Colonic mucosa (tissue), 4 donors: Measurements from ENCODE around the gene ATP6V1C2. TPM values are rescaled to one million over a fixed set of nuclear protein-coding genes. Genes with fewer than 3 reads are reported as not detected.

Experiments
- DNase-seq: peaks from one replicate; pipeline ENCODE4 v3.0.0-alpha.2; 2020
- H3K27ac ChIP-seq: fragments of 200-600 bp; one replicate; pipeline ENCODE4 v1.8.0; 2021
- H3K27me3 ChIP-seq: fragments of 200-600 bp; one replicate; pipeline ENCODE4 v1.8.0; 2021
- H3K36me3 ChIP-seq: fragments of 200-600 bp; one replicate; pipeline ENCODE4 v1.8.0; 2021
- H3K4me1 ChIP-seq: fragments of 200-600 bp; one replicate; pipeline ENCODE4 v1.8.0; 2021; ENCODE audit warnings: mild to moderate bottlenecking
- H3K4me3 ChIP-seq: fragments of 200-600 bp; one replicate; pipeline ENCODE4 v1.8.0; 2021
- H3K9ac ChIP-seq, 2 donors: one replicate each; pipeline ENCODE4 v1.7.0; 2013; ENCODE audit warnings: control low read depth in 2 of 2, low read depth in 2 of 2, low read length in 2 of 2
- H3K9me3 ChIP-seq: fragments of 200-600 bp; one replicate; pipeline ENCODE4 v1.8.0; 2021
- intact Hi-C: fragments of 100-400 bp; cut with DNase I; formaldehyde crosslinking; loops from one replicate; pipeline ENCODE4 v1.14.1; 2022
- total RNA-seq, 2 donors: library from RNA; stranded (reverse); fragmentation: NEBNext Ultra II Directional in 1 of 2; extraction: Animal tissue kit (Norgen Biotek cat#: 25700) in 1 of 2; gene quantifications; one replicate each; pipeline ENCODE4 v1.2.1, GENCODE V29; 2021
- TF ChIP-seq, protein P1 (sequence below): fragments of 200-600 bp; IDR thresholded peaks from one replicate; pipeline ENCODE4 v1.8.0; 2022; ENCODE audit warnings: antibody characterized with exemption, mild to moderate bottlenecking
- donor health status: healthy.
- donor health status: DM: no; HTN: no; CAD: no.
- donor health status: DM: no; HTN: no; CAD: no.

ATP6V1C2 gene, protein sequence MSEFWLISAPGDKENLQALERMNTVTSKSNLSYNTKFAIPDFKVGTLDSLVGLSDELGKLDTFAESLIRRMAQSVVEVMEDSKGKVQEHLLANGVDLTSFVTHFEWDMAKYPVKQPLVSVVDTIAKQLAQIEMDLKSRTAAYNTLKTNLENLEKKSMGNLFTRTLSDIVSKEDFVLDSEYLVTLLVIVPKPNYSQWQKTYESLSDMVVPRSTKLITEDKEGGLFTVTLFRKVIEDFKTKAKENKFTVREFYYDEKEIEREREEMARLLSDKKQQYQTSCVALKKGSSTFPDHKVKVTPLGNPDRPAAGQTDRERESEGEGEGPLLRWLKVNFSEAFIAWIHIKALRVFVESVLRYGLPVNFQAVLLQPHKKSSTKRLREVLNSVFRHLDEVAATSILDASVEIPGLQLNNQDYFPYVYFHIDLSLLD
- 1 to 10 TPM; 1.4 to 1.7 TPM for total RNA-seq

DNA sequence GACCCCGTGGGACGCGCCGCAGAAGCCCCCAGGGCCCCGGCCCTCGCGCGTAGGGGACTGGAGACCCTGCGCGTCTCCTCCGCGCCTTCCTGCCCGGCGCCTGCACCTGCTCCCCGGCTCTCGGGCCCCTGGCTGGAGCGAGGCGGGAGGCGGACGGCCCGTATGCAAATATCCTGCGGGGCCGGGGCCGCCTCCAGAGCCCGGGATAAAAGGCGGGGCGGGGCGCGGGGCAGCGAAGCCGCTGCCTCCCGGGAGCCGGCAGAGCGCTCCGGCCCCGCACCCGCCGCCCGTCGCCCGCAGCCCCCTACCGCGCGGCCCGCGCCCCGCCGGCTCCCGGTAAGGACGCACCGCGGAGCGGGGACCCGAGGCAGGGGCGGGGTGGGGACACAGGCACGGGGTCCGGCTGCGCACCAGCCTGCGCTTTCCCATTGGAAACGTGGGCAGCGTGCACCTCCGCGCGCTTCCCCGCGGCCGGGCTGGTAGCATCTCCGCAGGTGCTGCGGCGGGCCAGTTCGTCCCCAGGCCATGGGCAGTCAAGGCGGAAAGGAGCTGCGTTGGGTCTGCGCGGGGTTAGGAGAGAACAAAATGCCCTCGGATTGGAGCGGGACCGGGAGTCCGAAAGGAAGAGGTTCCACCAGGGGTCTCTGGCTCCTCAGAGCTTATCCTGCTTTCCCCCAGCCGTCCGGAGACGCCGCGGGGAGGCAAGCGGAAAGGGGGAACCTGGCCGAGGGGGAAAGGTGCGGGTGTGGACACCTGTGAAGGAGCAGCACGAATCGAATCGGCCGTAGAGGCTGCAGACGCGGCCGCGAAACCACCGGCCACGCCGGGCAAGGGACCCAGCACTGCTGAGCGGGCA is at the start of gene ATP6V1C2:
Gene ATP6V1C2 (plus strand): TSS at position 235 of the 856 bp plus-strand sequence. CDS start 1,220 bp downstream, outside the sequence.
- Histone ChIP-seq H3K9me3 (no peaks in the 10 kb centered on the region), H3K9ac (peak within 1 kb of the TSS in 1 of 2 donors; percentile 28), H3K27me3 (peaks cover 32% of the 10 kb centered on the region), H3K36me3 (no peaks in the 10 kb centered on the region), H3K4me3 (peak within 1 kb of the TSS; percentile 54), H3K4me1 (no peaks in the 10 kb centered on the region), H3K27ac (no peak within 1 kb of the TSS)
- intact Hi-C loops = no loop called here
- TF ChIP-seq, protein P1, sequence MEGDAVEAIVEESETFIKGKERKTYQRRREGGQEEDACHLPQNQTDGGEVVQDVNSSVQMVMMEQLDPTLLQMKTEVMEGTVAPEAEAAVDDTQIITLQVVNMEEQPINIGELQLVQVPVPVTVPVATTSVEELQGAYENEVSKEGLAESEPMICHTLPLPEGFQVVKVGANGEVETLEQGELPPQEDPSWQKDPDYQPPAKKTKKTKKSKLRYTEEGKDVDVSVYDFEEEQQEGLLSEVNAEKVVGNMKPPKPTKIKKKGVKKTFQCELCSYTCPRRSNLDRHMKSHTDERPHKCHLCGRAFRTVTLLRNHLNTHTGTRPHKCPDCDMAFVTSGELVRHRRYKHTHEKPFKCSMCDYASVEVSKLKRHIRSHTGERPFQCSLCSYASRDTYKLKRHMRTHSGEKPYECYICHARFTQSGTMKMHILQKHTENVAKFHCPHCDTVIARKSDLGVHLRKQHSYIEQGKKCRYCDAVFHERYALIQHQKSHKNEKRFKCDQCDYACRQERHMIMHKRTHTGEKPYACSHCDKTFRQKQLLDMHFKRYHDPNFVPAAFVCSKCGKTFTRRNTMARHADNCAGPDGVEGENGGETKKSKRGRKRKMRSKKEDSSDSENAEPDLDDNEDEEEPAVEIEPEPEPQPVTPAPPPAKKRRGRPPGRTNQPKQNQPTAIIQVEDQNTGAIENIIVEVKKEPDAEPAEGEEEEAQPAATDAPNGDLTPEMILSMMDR = no peak
- DNase-seq = peak; percentile 73

DNA sequence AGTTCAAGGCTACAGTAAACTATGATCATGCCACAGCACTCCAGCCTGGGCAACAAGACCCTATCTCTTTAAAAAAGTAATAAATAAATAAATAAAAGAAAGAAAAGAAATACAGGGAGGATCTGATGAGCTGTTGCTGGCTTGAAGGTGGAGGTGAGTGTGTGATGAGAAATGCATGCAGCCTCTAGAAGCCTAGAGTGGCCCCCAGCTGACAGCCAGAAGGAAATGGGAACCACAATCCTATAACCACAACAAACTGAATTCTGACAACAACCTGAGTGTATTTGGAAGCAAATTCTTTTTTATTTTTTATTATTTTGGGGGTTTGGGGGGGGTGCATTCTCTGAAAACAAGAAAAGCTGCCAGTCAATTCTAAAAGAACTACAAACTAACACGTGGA is 46.3 kb upstream of the ATP6V1C2 start:
- no peak overlapping the region for H3K4me3 ChIP-seq
- no peaks in the 10 kb centered on the region for H3K4me1 ChIP-seq
- TF ChIP-seq, protein P1 = no peak
- no peak overlapping the region for H3K27ac ChIP-seq
- intact Hi-C loops = no loop called here
- no peaks in the 10 kb centered on the region for H3K9me3 ChIP-seq
- DNase-seq = no peak
- H3K27me3 ChIP-seq = no peaks in the 10 kb centered on the region
- no peaks in the 10 kb centered on the region for H3K36me3 ChIP-seq
- H3K9ac ChIP-seq = no peak overlapping the region

DNA sequence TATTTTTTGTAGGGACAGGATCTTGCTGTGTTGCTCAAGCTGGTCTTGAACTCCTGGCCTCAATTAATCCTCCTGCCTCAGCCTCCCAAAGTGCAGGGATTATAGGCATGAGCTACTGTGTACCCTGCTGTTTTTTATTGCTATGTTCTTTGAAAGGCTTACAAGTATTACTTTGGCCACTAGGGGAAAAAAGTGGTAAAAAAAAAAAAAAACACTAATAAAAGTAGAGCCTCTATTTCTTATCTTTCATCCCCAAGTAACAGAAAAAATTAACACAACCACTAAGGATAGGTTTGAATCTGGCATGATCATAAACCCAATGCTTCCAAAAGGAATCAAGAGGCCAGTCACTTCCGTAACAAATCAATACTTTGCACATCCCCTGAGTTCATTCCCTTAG is 43.2 kb upstream of the ATP6V1C2 start:
- DNase-seq = no peak
- no peaks in the 10 kb centered on the region for H3K9me3 ChIP-seq
- peaks cover 7% of the 10 kb centered on the region for H3K36me3 ChIP-seq
- TF ChIP-seq, protein P1 = peak; percentile 16
- H3K4me1 ChIP-seq = no peaks in the 10 kb centered on the region
- H3K27ac ChIP-seq = no peak overlapping the region
- H3K9ac ChIP-seq = no peak overlapping the region
- no peaks in the 10 kb centered on the region for H3K27me3 ChIP-seq
- intact Hi-C loops = no loop called here
- no peak overlapping the region for H3K4me3 ChIP-seq

DNA sequence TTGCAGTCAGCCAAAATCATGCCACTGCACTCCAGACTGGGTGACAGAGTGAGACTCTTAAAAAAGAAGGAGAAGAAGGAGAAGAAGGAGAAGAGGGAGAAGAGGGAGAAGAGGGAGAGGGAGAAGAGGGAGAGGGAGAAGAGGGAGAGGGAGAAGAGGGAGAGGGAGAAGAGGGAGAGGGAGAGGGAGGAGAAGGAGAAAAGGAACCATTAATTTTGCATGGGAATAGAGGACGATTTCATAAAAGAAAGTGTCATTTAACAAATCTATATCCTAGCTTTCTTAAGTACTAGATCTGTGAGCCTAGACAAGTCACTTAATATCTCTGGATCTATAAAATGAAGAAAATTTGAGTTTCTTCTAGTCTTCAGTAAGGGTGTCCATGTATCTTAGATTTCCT is 41.2 kb upstream of the ATP6V1C2 start:
- Histone ChIP-seq H3K4me1 (no peaks in the 10 kb centered on the region), H3K27me3 (no peaks in the 10 kb centered on the region), H3K4me3 (no peak overlapping the region), H3K36me3 (peaks cover 7% of the 10 kb centered on the region), H3K9me3 (no peaks in the 10 kb centered on the region), H3K27ac (no peak overlapping the region), H3K9ac (no peak overlapping the region)
- intact Hi-C loops = no loop called here
- TF ChIP-seq, protein P1 = no peak
- no peak for DNase-seq

DNA sequence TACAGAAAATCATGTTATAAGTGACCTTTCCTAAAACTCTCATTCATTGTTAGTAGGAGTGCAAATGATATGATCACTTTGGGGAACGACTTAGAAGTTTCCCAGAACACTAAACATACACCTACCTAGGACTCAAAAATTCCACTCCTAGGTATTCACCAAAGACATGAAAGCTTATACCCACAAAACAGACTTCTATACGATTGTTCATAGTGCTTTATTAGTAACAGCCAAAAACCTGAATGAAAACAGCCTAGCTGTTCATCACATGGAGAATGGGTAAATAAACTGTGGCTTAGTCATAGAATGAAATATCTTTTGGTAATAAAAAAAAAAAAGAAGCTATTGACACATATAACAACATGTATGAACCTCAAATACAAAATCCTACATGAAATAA is 40.5 kb upstream of the ATP6V1C2 start:
- no peaks in the 10 kb centered on the region for H3K9me3 ChIP-seq
- intact Hi-C loops = no loop called here
- H3K36me3 ChIP-seq = peaks cover 7% of the 10 kb centered on the region
- H3K4me1 ChIP-seq = no peaks in the 10 kb centered on the region
- H3K4me3 ChIP-seq = no peak overlapping the region
- no peak overlapping the region for H3K27ac ChIP-seq
- no peaks in the 10 kb centered on the region for H3K27me3 ChIP-seq
- no peak for DNase-seq
- no peak overlapping the region for H3K9ac ChIP-seq
- TF ChIP-seq, protein P1 = no peak
